Fibroblast of lung (primary cell): ENCODE results near the gene PCBP3. TPM values are rescaled to one million over a fixed set of nuclear protein-coding genes. Genes with fewer than 3 reads are reported as not detected.
A peak's percentile ranks its signal among the peaks of the same experiment; 100 is the strongest.

ENCODE experiments used
- DNase-seq, 2 donors: peaks; one replicate each; pipeline versions ENCODE4 v3.0.0 to v3.0.0-alpha.2; 2010; ENCODE audit warnings: low read depth in 2 of 2
- H2AFZ ChIP-seq: 2 replicates; pipeline ENCODE4 v1.5.1; 2012; ENCODE audit warnings: low read length, control low read depth, inconsistent platforms
- H3K27ac ChIP-seq: 2 replicates; pipeline ENCODE4 v1.5.1; 2011; ENCODE audit warnings: low read length, control low read depth; ENCODE audit not compliant: insufficient read depth
- H3K27me3 ChIP-seq: 2 replicates; pipeline ENCODE4 v1.5.1; 2011; ENCODE audit warnings: mild to moderate bottlenecking, low read length; ENCODE audit not compliant: control insufficient read depth, insufficient read depth
- H3K36me3 ChIP-seq: 2 replicates; pipeline ENCODE4 v1.5.1; 2011; ENCODE audit warnings: low read length; ENCODE audit not compliant: control insufficient read depth, insufficient read depth
- H3K4me1 ChIP-seq: 2 replicates; pipeline ENCODE4 v1.5.1; 2011; ENCODE audit warnings: low read length; ENCODE audit not compliant: control insufficient read depth, insufficient read depth; ENCODE audit errors: extremely low read depth
- H3K4me2 ChIP-seq: 2 replicates; pipeline ENCODE4 v1.5.1; 2011; ENCODE audit warnings: low read length, control low read depth; ENCODE audit not compliant: insufficient read depth; ENCODE audit errors: extremely low read depth
- H3K4me3 ChIP-seq, 4 experiments: fragments of 200-600 bp in 1 of 4; sonication (generic) in 1 of 4; replicated peaks in 1 of 4; 2 replicates each; pipeline ENCODE4 v1.5.1; 2011 to 2016; ENCODE audit warnings: low read length in 4 of 4, low read depth in 3 of 4, mild to moderate bottlenecking in 3 of 4, control low read depth in 2 of 4, inconsistent platforms in 1 of 4, mixed read lengths in 1 of 4; ENCODE audit not compliant: insufficient read depth in 1 of 4; ENCODE audit errors: control extremely low read depth in 1 of 4
- H3K79me2 ChIP-seq: 2 replicates; pipeline ENCODE4 v1.5.1; 2012; ENCODE audit warnings: mild to moderate bottlenecking, low read length, inconsistent platforms; ENCODE audit not compliant: control insufficient read depth, insufficient read depth
- H3K9ac ChIP-seq: 2 replicates; pipeline ENCODE4 v1.5.1; 2011; ENCODE audit warnings: mild to moderate bottlenecking, low read length, control low read depth; ENCODE audit not compliant: insufficient read depth
- H3K9me3 ChIP-seq: 2 replicates; pipeline ENCODE4 v1.5.1; 2012; ENCODE audit warnings: low read depth, low read length; ENCODE audit not compliant: control insufficient read depth, insufficient read depth
- H4K20me1 ChIP-seq: 2 replicates; pipeline ENCODE4 v1.5.1; 2011; ENCODE audit warnings: low read length; ENCODE audit not compliant: control insufficient read depth, insufficient read depth; ENCODE audit errors: extremely low read depth
- CTCF ChIP-seq, 2 donors: IDR thresholded peaks in 1 of 2; conservative IDR thresholded peaks in 1 of 2; 1 replicate in 1 of 2; 2 replicates in 1 of 2; pipeline ENCODE4 v1.5.1; 2011 to 2012; ENCODE audit warnings: low read length in 2 of 2, control low read depth in 1 of 2, inconsistent platforms in 1 of 2, low read depth in 1 of 2, mild to moderate bottlenecking in 1 of 2
- EZH2 ChIP-seq: IDR thresholded peaks from 2 replicates; pipeline ENCODE4 v1.5.1; 2012; ENCODE audit warnings: low read length, control low read depth, mild to moderate bottlenecking; ENCODE audit errors: missing control alignments
- polyA plus RNA-seq, 2 donors: library from polyadenylated mRNA; depleted of rRNA in 1 of 2; stranded (reverse) in 1 of 2; unstranded in 1 of 2; fragments of >200 nt; gene quantifications; 2 replicates each; pipeline ENCODE4 v1.2.1, GENCODE V29; 2011 to 2012; ENCODE audit warnings: missing spikeins in 1 of 2
- total RNA-seq: library from RNA; depleted of rRNA; stranded (reverse); fragments of >200 nt; gene quantifications from 2 replicates; pipeline ENCODE4 v1.2.1, GENCODE V29; 2014

The PCBP3 gene
- total and polyA plus RNA-seq, 2 donors (not counting 1 experiment from before 2014, with no cell fraction given): 0.51 to 1.7 TPM

DNA sequence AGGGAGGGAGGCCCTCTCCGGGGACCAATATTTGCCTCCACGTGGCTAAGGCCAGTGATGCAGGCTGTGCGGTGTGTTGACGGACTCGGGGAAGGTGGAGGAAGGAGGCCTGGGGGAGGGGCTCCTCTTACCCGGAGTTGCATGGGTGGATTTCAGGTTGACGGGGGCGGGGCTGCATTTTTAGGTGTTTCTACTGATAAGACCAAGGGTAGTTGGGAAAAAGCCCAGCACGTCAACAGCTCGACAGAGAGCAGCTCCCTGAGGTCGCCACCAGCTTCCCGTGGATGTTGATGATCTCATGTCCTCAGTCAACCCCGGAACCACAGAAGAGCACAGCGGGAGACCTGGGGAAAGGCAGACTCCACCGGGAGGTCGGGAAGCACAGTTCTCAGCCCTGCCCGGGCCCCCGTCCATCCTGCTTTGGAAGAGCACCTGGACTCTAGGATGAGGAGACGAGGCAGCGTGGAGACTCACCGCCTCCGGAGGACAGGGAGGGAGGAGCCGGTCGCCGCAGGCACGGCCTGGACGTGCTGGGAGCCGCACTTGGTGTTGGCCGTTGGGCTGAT lies 305.1 kb downstream of the PCBP3 start:
- peaks cover 15% of the 10 kb centered on the region for H3K27me3 ChIP-seq
- no peak overlapping the region for H2AFZ ChIP-seq
- H3K4me1 ChIP-seq: peaks cover under 1% of the 10 kb centered on the region
- no peak for DNase-seq
- H3K9me3 ChIP-seq: no peaks in the 10 kb centered on the region
- no peaks in the 10 kb centered on the region for H3K36me3 ChIP-seq
- no peak overlapping the region for H3K4me2 ChIP-seq
- no peaks in the 10 kb centered on the region for H3K79me2 ChIP-seq
- H3K9ac ChIP-seq: no peak overlapping the region
- TF ChIP-seq CTCF (conservative IDR thresholded peaks at IDR 0.05 in 1 of 2, IDR thresholded peaks at IDR 0.05 in 1 of 2; ENCODE audit: low read depth in 1 of 2, low read length in 2 of 2): no peak
- no peak for TF ChIP-seq EZH2
- no peak overlapping the region for H3K27ac ChIP-seq
- no peaks in the 10 kb centered on the region for H4K20me1 ChIP-seq
- H3K4me3 ChIP-seq: no peak overlapping the region

DNA sequence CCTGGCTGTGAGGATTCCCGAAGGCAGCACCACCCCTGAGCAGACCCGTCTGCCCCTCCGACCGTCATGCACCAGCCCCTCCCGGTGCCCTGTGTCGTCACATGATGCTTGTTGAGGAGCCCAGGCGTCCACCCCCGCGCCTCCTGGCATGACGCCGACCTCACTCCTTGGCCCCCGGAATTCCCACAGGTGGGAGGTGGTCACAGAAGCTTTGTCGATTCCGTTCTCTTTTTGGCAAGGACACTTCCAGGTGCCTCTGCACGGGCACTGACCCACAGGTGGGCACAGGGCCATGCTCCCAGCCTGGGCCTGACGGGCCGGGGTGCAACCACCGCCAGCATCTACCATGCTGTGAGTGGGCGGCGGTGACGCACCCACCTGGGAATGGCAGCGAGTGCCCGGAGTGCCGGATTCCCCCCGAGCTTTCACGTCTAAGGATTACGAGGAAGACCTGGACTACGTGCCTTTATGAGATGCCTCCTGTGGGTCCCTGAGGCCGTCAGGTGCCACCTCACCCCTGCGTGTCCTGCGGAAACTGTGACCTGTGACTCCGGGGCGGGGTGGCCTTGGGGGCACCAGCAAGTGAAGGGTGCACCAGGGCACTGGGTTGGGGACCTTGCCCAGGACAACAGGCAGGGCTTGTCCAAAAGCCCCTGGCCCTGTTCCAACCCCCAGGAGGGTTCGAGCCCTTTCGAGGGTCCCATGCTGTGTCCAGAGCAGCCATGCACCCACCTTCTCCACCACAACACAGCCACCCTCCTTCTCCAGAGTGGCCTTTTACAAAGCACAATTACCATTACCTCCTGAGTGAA lies 306.6 kb downstream of the PCBP3 start:
- Histone ChIP-seq H3K36me3 (no peaks in the 10 kb centered on the region), H3K4me2 (peak overlapping the region; percentile 20), H3K27ac (no peak overlapping the region), H3K9ac (no peak overlapping the region), H3K9me3 (no peaks in the 10 kb centered on the region), H3K79me2 (no peaks in the 10 kb centered on the region), H3K4me3 (no peak overlapping the region), H3K4me1 (peaks cover 9% of the 10 kb centered on the region), H2AFZ (peak overlapping the region; percentile 6), H4K20me1 (no peaks in the 10 kb centered on the region), H3K27me3 (peaks cover 15% of the 10 kb centered on the region)
- DNase-seq: no peak
- TF ChIP-seq EZH2: no peak
- TF ChIP-seq CTCF (conservative IDR thresholded peaks at IDR 0.05 in 1 of 2, IDR thresholded peaks at IDR 0.05 in 1 of 2; ENCODE audit: low read depth in 1 of 2, low read length in 2 of 2): no peak

GRCh38 chr21:45950740-45951515 lies 307.4 kb downstream of the PCBP3 start:
- Histone ChIP-seq H3K9ac (no peak overlapping the region), H2AFZ (peak overlapping the region; percentile 6), H3K9me3 (no peaks in the 10 kb centered on the region), H3K4me2 (peak overlapping the region; percentile 20), H3K79me2 (no peaks in the 10 kb centered on the region), H3K4me3 (no peak overlapping the region), H3K4me1 (peaks cover 9% of the 10 kb centered on the region), H4K20me1 (no peaks in the 10 kb centered on the region), H3K27ac (no peak overlapping the region), H3K27me3 (peaks cover 15% of the 10 kb centered on the region), H3K36me3 (no peaks in the 10 kb centered on the region)
- peak; percentile 53 to 64 for DNase-seq
- TF ChIP-seq EZH2 (no peak), CTCF (conservative IDR thresholded peaks at IDR 0.05 in 1 of 2, IDR thresholded peaks at IDR 0.05 in 1 of 2; ENCODE audit: low read depth in 1 of 2, low read length in 2 of 2) (no peak)
